T47D (cell line): Measurements from ENCODE around the gene TUBGCP2.

ENCODE experiments used
- DNase-seq, 2 experiments: peaks; one replicate each; pipeline versions ENCODE4 v3.0.0 to v3.0.0-alpha.2; 2011 to 2012; ENCODE audit warnings: low read depth in 1 of 2, low spot score in 1 of 2
- JUND ChIP-seq: IDR thresholded peaks from 2 replicates; pipeline ENCODE4 v1.6.1; 2012; ENCODE audit warnings: low read depth
- in situ Hi-C: cut with HindIII; loops from 2 replicates; pipeline ENCODE4 v1.10.0; 2016; ENCODE audit warnings: low sequenced_read_pairs, low pct_unique_long_range_greater_than_20kb

TUBGCP2 gene

DNA sequence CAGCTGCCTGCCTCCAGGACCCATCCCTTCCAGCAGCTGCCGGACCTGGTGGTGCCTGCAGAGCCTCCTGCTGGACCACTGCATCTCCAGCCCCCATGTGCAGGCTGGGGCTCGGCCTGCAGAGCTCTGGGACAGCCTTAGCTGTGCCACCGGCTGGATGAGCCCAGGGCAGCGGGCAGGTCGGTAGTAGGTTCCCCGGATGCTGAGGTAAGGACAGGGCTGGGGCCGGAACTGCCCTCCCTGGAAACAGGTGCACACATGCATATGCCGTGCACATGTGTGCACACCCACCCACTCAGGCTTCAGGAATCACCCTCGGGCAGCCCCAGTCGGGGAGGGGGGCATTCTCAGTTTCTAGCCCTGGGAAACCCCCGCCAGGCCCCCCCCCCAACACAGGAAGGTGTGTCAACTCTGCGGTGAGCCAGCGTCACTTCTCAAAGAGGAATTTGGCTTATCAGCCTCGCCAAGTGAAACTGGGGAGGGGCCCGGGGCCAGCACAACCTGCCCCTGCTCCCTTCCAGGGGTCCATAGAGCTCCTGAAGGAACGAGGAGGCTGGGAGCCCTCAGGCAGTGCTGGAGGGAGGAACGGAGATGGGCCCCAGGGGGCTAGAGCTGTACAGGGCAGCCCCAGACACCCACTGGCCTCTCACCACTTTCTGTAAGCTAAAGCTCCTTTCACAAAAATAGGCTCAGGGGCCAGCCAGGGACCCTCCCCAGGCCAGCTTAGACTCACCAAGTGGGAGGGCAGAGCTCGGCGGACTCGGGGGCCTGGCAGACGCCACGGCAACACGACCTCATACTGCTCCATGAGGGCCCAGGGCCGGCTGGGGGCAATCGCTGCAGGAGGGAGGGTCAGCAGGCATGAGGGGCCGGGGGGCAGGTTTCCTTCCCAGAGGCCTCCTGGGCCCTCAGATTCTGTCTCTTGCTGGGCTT is 33.7 kb downstream of the TUBGCP2 start:
- in situ Hi-C loops, result no loop called here
- no peak for DNase-seq
- TF ChIP-seq JUND, result no peak

GRCh38 chr10:133273534-133274143 is 35.0 kb downstream of the TUBGCP2 start:
- DNase-seq, result no peak
- in situ Hi-C loops, result no loop called here
- TF ChIP-seq JUND, result no peak

GRCh38 chr10:133272964-133273420 is 35.7 kb downstream of the TUBGCP2 start:
- in situ Hi-C loops, result no loop called here
- no peak for DNase-seq
- TF ChIP-seq JUND, result no peak

DNA sequence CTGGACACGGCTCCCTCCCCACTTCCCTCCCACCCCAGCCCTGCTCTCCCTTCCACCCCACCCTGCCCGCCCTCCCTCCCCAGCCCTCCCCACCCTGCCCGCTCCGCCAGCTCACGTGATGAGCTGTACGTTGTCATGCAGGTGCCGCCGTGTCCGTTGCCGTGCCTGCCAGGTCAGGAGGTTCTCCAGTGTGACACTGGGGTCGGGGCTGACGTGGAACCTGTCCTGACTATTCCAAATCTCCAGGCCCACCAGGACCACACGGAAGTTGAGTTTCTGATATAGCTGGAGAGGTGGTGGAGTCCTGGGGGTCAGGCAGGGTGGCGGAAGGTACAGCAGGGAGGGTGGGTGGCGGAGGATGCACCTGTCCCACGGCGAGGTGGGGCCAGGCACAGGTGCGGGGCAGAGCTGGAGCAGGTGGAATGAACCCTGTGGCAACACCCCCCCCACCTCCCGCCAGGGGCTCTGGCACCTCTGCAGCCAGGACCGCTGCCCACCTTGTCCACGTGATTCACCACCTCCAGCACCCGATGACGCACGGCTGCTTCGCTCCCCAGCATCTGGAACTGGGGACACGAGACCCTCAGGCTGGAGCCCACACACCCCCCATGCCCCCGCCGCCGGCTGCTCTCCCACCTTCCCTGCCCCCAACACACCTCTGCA is 36.2 kb downstream of the TUBGCP2 start:
- TF ChIP-seq JUND, result no peak
- DNase-seq, result no peak
- in situ Hi-C loops, result no loop called here

DNA sequence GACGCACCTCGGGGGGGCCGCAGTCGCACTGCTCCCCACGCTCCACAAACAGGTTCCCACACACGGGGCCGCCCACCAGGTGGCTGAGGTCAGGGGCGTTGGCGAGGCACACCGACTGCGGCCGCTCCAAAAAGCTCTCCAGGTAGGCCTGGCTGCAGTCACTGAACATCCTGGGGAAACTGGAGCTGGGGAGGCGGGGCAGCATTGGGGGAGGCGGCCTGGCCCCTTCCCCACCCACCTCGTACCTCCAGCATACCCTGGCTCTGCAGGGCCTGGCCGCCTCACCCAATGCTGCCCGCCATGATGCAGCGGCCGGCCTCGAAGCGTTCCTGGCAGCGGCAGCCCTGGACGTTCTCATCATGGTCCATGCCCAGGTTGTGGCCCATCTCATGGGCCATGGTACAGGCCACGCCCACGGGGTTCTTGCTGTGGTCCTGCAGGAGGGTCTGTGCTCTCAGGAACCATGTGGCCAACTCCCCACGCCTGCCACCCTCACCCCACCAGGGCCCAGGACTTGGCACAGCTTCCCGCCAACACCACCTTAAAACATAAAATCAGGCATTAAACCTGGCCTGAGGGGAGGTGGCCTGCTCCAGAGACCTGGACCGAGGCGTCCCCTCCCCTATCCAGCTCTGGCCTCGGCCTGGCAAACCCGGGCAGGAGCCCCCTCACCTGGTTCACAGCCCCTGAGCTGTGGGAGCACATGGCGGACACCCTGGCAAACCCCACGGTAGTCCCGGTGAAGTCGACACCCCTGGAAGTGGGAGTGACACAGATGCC is 37.0 kb downstream of the TUBGCP2 start:
- in situ Hi-C loops, result no loop called here
- no peak for TF ChIP-seq JUND
- DNase-seq, result no peak

- in situ Hi-C loops, result no loop called here
- no peak for DNase-seq
Measured at GRCh38 chr10:133270773-133271297, 37.8 kb downstream of the TUBGCP2 start.

DNA sequence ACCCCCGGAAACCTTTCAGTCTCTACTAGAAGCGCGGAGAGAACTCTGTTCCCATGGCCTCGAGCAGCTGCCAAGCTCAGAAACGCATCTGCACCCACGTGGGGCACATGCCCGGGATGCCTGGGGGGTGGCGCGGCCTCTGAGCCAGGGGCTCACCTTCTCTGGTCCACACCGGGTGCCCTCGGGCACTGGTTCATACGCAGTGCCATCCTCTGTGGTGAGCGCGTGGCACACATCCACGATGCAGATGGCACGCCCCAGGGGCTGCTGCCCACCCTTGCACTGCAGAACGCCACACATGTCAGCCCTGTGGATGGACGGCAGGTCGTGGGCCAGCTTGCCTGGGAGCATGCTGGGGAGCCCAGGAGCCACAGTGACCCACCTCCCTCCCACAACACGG is 38.5 kb downstream of the TUBGCP2 start:
- no peak for DNase-seq
- TF ChIP-seq JUND, result no peak
- in situ Hi-C loops, result no loop called here

More at GRCh38 chr10:133270773-133271297, 37.8 kb downstream of the TUBGCP2 start:
- no peak for TF ChIP-seq JUND

- no peak for DNase-seq
- TF ChIP-seq JUND, result no peak
- in situ Hi-C loops, result no loop called here
Measured at GRCh38 chr10:133269367-133269766, 39.3 kb downstream of the TUBGCP2 start.

DNA sequence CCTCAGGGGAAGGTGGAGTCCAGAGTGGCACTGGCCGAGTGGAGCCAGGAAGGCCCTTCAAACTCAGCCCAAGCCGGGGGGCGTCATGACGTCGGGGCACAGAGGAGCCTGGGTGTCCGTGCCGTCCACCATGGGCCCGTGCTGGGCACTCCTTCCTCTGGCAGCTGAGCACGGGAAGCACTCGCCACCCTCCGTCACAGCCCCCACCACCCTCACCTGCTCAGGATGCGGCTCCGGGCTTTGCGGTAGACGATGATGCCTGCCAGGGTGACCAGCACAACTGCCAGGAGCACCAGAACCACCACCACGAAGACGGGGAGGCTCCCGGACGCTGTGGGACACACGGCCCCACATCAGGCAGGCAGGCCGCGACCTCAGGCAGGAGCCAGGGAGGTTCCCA is 40.1 kb downstream of the TUBGCP2 start:
- DNase-seq, result no peak
- in situ Hi-C loops, result no loop called here
- no peak for TF ChIP-seq JUND

DNA sequence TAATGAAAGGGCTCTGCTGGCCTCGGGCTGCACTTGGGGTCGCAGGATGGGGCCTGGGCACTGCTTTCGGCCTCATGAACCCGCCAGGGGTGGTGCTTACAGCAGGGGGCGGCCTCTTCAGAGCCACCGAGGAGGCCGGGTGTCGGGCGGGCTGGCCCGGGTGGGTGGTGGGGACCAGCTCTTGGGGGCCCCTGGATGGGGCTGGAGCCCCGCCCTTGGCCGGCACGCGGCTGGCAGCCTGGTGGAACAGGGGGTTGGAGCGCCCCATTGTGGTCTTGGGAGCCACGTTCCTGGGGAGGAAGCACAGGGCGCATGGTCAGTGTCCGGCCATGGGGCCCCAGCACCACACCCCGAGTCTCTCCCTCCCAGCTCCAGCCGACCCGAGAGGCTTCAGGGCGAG is 40.8 kb downstream of the TUBGCP2 start:
- in situ Hi-C loops, result no loop called here
- DNase-seq, result no peak
- TF ChIP-seq JUND, result no peak

GRCh38 chr10:133267293-133267692 is 41.4 kb downstream of the TUBGCP2 start:
- no peak for TF ChIP-seq JUND
- DNase-seq, result no peak
- in situ Hi-C loops, result no loop called here
